AG09319 (cell line): ENCODE results near the gene SREBF1.
"Not testable (repeated sequence)": the region's sequence is repeated elsewhere in the genome, so short reads cannot be mapped to it uniquely, and the experiment has no call there.

ENCODE experiments used
- DNase-seq: peaks from one replicate; pipeline ENCODE4 v3.0.0-alpha.2; 2010; ENCODE audit warnings: low read depth; ENCODE audit errors: extremely low read depth
- TF ChIP-seq, protein P1 (sequence below): IDR thresholded peaks from 2 replicates; pipeline ENCODE4 v1.5.1; 2011; ENCODE audit warnings: low read depth, mild to moderate bottlenecking, inconsistent platforms, low read length, moderate library complexity

The SREBF1 gene

DNA sequence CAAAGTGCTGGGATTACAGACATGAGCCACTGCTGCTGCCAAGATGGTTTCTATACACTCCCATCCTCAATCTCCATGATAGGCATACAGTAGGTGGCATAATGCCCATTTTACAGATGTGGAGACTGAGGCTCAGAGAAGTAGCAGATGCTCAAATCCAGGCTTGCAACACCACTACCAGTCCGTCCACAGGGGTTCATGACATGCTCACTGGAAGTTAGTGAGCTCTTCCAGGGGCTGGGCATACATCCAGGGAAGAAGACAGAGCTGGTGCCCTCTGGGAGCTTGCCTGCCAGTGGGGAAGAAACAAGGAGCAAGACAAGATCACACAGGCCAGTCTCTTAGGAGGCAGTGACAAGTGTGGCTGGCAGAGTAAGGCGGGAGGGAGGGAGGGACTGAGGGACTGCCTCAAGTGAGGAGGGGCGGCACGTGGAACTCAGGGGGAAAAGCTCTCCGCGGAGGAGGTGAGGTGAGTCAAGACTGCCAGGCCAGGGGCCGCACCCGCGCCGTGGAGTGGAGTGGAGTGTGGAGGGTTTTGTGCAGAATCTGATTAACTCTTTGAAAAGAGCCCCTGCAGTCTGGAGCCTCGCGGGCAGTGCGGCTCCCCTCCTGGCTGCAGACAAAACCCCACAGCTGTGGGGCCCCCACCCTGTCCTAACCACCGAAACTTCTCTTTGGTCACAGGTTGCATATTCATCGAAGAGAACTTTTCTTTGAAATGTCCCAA, 27.9 kb downstream of the SREBF1 start:
- DNase-seq, result no peak
- TF ChIP-seq, protein P1, sequence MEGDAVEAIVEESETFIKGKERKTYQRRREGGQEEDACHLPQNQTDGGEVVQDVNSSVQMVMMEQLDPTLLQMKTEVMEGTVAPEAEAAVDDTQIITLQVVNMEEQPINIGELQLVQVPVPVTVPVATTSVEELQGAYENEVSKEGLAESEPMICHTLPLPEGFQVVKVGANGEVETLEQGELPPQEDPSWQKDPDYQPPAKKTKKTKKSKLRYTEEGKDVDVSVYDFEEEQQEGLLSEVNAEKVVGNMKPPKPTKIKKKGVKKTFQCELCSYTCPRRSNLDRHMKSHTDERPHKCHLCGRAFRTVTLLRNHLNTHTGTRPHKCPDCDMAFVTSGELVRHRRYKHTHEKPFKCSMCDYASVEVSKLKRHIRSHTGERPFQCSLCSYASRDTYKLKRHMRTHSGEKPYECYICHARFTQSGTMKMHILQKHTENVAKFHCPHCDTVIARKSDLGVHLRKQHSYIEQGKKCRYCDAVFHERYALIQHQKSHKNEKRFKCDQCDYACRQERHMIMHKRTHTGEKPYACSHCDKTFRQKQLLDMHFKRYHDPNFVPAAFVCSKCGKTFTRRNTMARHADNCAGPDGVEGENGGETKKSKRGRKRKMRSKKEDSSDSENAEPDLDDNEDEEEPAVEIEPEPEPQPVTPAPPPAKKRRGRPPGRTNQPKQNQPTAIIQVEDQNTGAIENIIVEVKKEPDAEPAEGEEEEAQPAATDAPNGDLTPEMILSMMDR, result no peak

DNA sequence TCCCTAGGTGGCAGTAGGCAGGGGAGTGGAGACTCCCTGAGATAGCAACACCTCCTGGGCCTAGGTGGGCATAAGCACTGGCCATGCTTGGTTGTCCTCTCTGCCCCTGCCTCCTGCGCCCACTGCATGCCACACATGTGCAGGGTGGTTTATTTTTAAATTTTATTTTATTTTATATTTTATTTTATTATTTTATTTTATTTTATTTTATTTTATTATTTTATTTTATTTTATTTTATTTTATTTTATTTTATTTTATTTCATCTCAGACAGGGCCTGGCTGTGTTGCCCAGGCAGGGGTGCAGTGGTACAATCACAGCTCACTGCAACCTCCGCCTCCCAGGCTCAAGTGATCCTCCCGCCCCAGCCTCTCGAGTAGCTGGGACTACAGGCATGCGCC, 28.6 kb downstream of the SREBF1 start:
- not testable (repeated sequence) for DNase-seq

- DNase-seq, result no peak
- TF ChIP-seq, protein P1, result no peak
Observed at GRCh38 chr17:17807440-17807839, 29.3 kb downstream of the SREBF1 start.

- TF ChIP-seq, protein P1, result no peak
Observed at GRCh38 chr17:17806611-17807274, 30.0 kb downstream of the SREBF1 start.

DNA sequence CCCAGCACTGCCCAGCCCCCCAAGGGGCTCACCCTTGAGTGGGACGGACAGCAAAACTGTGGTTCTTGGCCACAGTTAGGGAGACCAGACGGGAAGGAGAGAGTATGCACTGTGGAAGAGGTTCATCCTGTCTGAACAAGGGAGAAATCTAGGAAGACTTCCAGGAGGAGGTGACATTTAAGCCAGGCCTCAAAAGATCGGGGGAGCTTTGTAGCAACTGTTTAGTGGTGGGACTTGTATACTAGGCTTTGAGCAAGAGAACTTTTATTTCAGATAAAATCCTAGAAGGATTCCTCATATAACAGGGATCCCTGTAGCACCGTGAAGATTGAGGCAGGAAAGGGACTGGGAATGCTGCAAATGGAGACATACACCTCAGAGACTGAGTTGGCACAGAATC, 30.8 kb downstream of the SREBF1 start:
- TF ChIP-seq, protein P1, result no peak
- no peak for DNase-seq

More at GRCh38 chr17:17806611-17807274, 30.0 kb downstream of the SREBF1 start:
- no peak for DNase-seq

DNA sequence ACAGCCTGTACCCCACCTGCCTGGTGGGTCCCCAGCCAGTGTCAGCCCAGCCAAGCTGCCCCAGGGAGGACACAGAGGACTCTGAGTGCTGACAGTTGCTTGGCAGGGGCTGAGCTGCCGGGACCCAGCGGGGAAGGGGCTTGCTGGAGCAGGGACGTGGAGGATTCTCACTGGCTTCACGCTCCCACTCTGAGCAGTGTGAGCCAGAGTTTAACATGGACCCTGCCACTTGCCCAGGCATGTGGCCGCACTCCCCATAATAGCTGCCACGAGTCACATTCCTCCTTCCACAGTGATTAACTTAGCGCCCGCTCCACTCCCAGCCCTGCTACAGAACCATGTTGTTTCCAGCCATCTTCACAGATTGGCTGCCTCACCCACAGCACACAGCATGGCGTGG, 31.2 kb downstream of the SREBF1 start:
- TF ChIP-seq, protein P1, result no peak
- no peak for DNase-seq

DNA sequence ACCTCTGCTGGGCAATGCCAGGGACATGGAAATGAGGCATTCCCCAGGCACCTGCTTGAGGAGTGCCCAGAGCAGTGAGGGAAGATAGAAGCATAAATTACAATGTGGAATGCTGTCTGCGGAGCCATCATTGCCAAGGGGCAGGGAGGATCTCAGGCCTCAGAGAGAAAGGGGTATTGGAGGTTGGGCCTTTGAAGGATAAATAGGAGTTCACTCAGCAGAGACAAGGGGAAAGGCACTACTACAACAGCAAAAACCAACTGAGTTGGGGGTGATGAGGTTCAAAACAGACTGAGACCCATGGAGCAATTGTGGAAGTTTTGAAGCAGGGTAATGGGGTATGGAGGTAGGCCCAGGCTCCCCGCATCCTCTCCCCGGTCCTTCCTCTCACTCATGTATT, 32.8 kb downstream of the SREBF1 start:
- no peak for DNase-seq
- TF ChIP-seq, protein P1, result no peak
